Fibroblast of lung (primary cell): ENCODE results near the gene CNRIP1. TPM values are rescaled to one million over a fixed set of nuclear protein-coding genes. Genes with fewer than 3 reads are reported as not detected.
"Not testable (repeated sequence)": the region's sequence is repeated elsewhere in the genome, so short reads cannot be mapped to it uniquely, and the experiment has no call there.

ENCODE experiments used
- DNase-seq, 2 donors: peaks; one replicate each; pipeline versions ENCODE4 v3.0.0 to v3.0.0-alpha.2; 2010; ENCODE audit warnings: low read depth in 2 of 2
- H2AFZ ChIP-seq: 2 replicates; pipeline ENCODE4 v1.5.1; 2012; ENCODE audit warnings: low read length, control low read depth, inconsistent platforms
- H3K27ac ChIP-seq: 2 replicates; pipeline ENCODE4 v1.5.1; 2011; ENCODE audit warnings: low read length, control low read depth; ENCODE audit not compliant: insufficient read depth
- H3K27me3 ChIP-seq: 2 replicates; pipeline ENCODE4 v1.5.1; 2011; ENCODE audit warnings: mild to moderate bottlenecking, low read length; ENCODE audit not compliant: control insufficient read depth, insufficient read depth
- H3K36me3 ChIP-seq: 2 replicates; pipeline ENCODE4 v1.5.1; 2011; ENCODE audit warnings: low read length; ENCODE audit not compliant: control insufficient read depth, insufficient read depth
- H3K4me1 ChIP-seq: 2 replicates; pipeline ENCODE4 v1.5.1; 2011; ENCODE audit warnings: low read length; ENCODE audit not compliant: control insufficient read depth, insufficient read depth; ENCODE audit errors: extremely low read depth
- H3K4me2 ChIP-seq: 2 replicates; pipeline ENCODE4 v1.5.1; 2011; ENCODE audit warnings: low read length, control low read depth; ENCODE audit not compliant: insufficient read depth; ENCODE audit errors: extremely low read depth
- H3K4me3 ChIP-seq, 4 experiments: fragments of 200-600 bp in 1 of 4; sonication (generic) in 1 of 4; replicated peaks in 1 of 4; 2 replicates each; pipeline ENCODE4 v1.5.1; 2011 to 2016; ENCODE audit warnings: low read length in 4 of 4, low read depth in 3 of 4, mild to moderate bottlenecking in 3 of 4, control low read depth in 2 of 4, inconsistent platforms in 1 of 4, mixed read lengths in 1 of 4; ENCODE audit not compliant: insufficient read depth in 1 of 4; ENCODE audit errors: control extremely low read depth in 1 of 4
- H3K79me2 ChIP-seq: 2 replicates; pipeline ENCODE4 v1.5.1; 2012; ENCODE audit warnings: mild to moderate bottlenecking, low read length, inconsistent platforms; ENCODE audit not compliant: control insufficient read depth, insufficient read depth
- H3K9ac ChIP-seq: 2 replicates; pipeline ENCODE4 v1.5.1; 2011; ENCODE audit warnings: mild to moderate bottlenecking, low read length, control low read depth; ENCODE audit not compliant: insufficient read depth
- H3K9me3 ChIP-seq: 2 replicates; pipeline ENCODE4 v1.5.1; 2012; ENCODE audit warnings: low read depth, low read length; ENCODE audit not compliant: control insufficient read depth, insufficient read depth
- H4K20me1 ChIP-seq: 2 replicates; pipeline ENCODE4 v1.5.1; 2011; ENCODE audit warnings: low read length; ENCODE audit not compliant: control insufficient read depth, insufficient read depth; ENCODE audit errors: extremely low read depth
- CTCF ChIP-seq, 2 donors: IDR thresholded peaks in 1 of 2; conservative IDR thresholded peaks in 1 of 2; 1 replicate in 1 of 2; 2 replicates in 1 of 2; pipeline ENCODE4 v1.5.1; 2011 to 2012; ENCODE audit warnings: low read length in 2 of 2, control low read depth in 1 of 2, inconsistent platforms in 1 of 2, low read depth in 1 of 2, mild to moderate bottlenecking in 1 of 2
- EZH2 ChIP-seq: IDR thresholded peaks from 2 replicates; pipeline ENCODE4 v1.5.1; 2012; ENCODE audit warnings: low read length, control low read depth, mild to moderate bottlenecking; ENCODE audit errors: missing control alignments
- polyA plus RNA-seq, 2 donors: library from polyadenylated mRNA; depleted of rRNA in 1 of 2; stranded (reverse) in 1 of 2; unstranded in 1 of 2; fragments of >200 nt; gene quantifications; 2 replicates each; pipeline ENCODE4 v1.2.1, GENCODE V29; 2011 to 2012; ENCODE audit warnings: missing spikeins in 1 of 2
- total RNA-seq: library from RNA; depleted of rRNA; stranded (reverse); fragments of >200 nt; gene quantifications from 2 replicates; pipeline ENCODE4 v1.2.1, GENCODE V29; 2014

The CNRIP1 gene
- total and polyA plus RNA-seq, 2 donors (not counting 1 experiment from before 2014, with no cell fraction given) = 34.7 to 47.7 TPM

- no peak overlapping the region for H2AFZ ChIP-seq
- DNase-seq = no peak
- H4K20me1 ChIP-seq = no peaks in the 10 kb centered on the region
- H3K9ac ChIP-seq = no peak overlapping the region
- H3K9me3 ChIP-seq = no peaks in the 10 kb centered on the region
- no peak overlapping the region for H3K4me2 ChIP-seq
- no peaks in the 10 kb centered on the region for H3K27me3 ChIP-seq
- H3K79me2 ChIP-seq = no peaks in the 10 kb centered on the region
- no peaks in the 10 kb centered on the region for H3K36me3 ChIP-seq
- H3K4me3 ChIP-seq = no peak overlapping the region
- TF ChIP-seq EZH2 (no peak), CTCF (conservative IDR thresholded peaks at IDR 0.05 in 1 of 2, IDR thresholded peaks at IDR 0.05 in 1 of 2; ENCODE audit: low read depth in 1 of 2, low read length in 2 of 2) (no peak)
- no peak overlapping the region for H3K27ac ChIP-seq
- H3K4me1 ChIP-seq = no peaks in the 10 kb centered on the region
Observed at GRCh38 chr2:68352651-68353391, 33.1 kb upstream of the CNRIP1 start.

GRCh38 chr2:68351997-68352396 lies 32.2 kb upstream of the CNRIP1 start:
- Histone ChIP-seq H3K27ac (no peak overlapping the region), H3K27me3 (no peaks in the 10 kb centered on the region), H4K20me1 (no peaks in the 10 kb centered on the region), H3K4me1 (no peaks in the 10 kb centered on the region), H3K9me3 (no peaks in the 10 kb centered on the region), H3K4me2 (no peak overlapping the region), H3K9ac (no peak overlapping the region), H2AFZ (no peak overlapping the region), H3K79me2 (no peaks in the 10 kb centered on the region), H3K36me3 (no peaks in the 10 kb centered on the region), H3K4me3 (no peak overlapping the region)
- no peak for DNase-seq
- TF ChIP-seq CTCF (conservative IDR thresholded peaks at IDR 0.05 in 1 of 2, IDR thresholded peaks at IDR 0.05 in 1 of 2; ENCODE audit: low read depth in 1 of 2, low read length in 2 of 2) (no peak), EZH2 (no peak)

GRCh38 chr2:68349091-68349490 lies 29.3 kb upstream of the CNRIP1 start:
- not testable (repeated sequence) for H3K4me3 ChIP-seq, H3K79me2 ChIP-seq, H3K9ac ChIP-seq, H3K27me3 ChIP-seq, H2AFZ ChIP-seq, H4K20me1 ChIP-seq, DNase-seq, H3K4me2 ChIP-seq, H3K36me3 ChIP-seq, H3K4me1 ChIP-seq, H3K27ac ChIP-seq, H3K9me3 ChIP-seq
